K562 (cell line): ENCODE measurements around the gene ATP9A. TPM values are rescaled to one million over a fixed set of nuclear protein-coding genes. Genes with fewer than 3 reads are reported as not detected.

Experiments
- ATAC-seq: fragments of 200-7000 bp; cut with Tn5 transposase; 3 replicates; pipeline ENCODE4 v1.9.1; 2020; ENCODE audit warnings: moderate library complexity
- BruUV-seq: library from RNA; stranded (reverse); fragments of 400-500 nt; replicated peaks from 2 replicates; lab custom pipeline; 2021; lab: Mats Ljungman, UMichigan
- CTCF ChIA-PET: fragments of 300-600 bp; formaldehyde crosslinking; extraction: SDS; loops from one replicate; lab custom pipeline; 2021; ENCODE audit warnings: low intra/inter-chr PET ratio; lab: Yijun Ruan, JAX
- POLR2A ChIA-PET: fragments of 300-600, 350-650 bp; sonication (Branson Sonifier 250); formaldehyde crosslinking; extraction: SDS; loops from one replicate; lab custom pipeline; 2021; ENCODE audit warnings: antibody characterized with exemption, inconsistent platforms; lab: Yijun Ruan, JAX
- DNase-seq, 4 experiments: peaks; one replicate each; pipeline versions ENCODE4 v3.0.0 to v3.0.0-alpha.2; 2011 to 2018; ENCODE audit warnings: low spot score in 3 of 4, mixed read lengths in 3 of 4; ENCODE audit errors: extremely low read depth in 1 of 4
- FAIRE-seq: peaks from 2 replicates; lab custom pipeline; 2011; peaks lifted over from hg19 to GRCh38; lab: Jason Lieb, UNC
- H2AFZ ChIP-seq: 2 replicates; pipeline ENCODE4 v1.6.0; 2011; ENCODE audit warnings: low read depth, low read length, control low read depth, inconsistent platforms
- H3K27ac ChIP-seq: fragments of 200-600 bp; 3 replicates; pipeline ENCODE4 v1.8.0; 2011; ENCODE audit warnings: low read depth, mild to moderate bottlenecking, control low read depth, inconsistent platforms, low read length, moderate library complexity, mixed read lengths; ENCODE audit errors: extremely low read depth
- H3K27me3 ChIP-seq, 2 experiments: fragments of 300-600 bp in 1 of 2; 2 replicates in 1 of 2; 3 replicates in 1 of 2; pipeline versions ENCODE4 v1.6.0 to v1.8.0; 2011; ENCODE audit warnings: inconsistent platforms in 2 of 2, low read length in 2 of 2, mild to moderate bottlenecking in 1 of 2, mixed read lengths in 1 of 2, moderate library complexity in 1 of 2; ENCODE audit not compliant: control insufficient read depth in 2 of 2, insufficient read depth in 2 of 2
- H3K36me3 ChIP-seq: fragments of 300-600 bp; 3 replicates; pipeline ENCODE4 v1.8.0; 2011; ENCODE audit warnings: mild to moderate bottlenecking, low read length, inconsistent platforms; ENCODE audit not compliant: control insufficient read depth, insufficient read depth
- H3K4me1 ChIP-seq, 2 experiments: fragments of 200-600 bp in 1 of 2; replicated peaks in 1 of 2; 2 replicates in 1 of 2; 3 replicates in 1 of 2; pipeline versions ENCODE4 v1.5.1 to v1.8.0; 2011; ENCODE audit warnings: inconsistent platforms in 2 of 2, low read length in 2 of 2, mild to moderate bottlenecking in 1 of 2, mixed read lengths in 1 of 2, moderate library complexity in 1 of 2; ENCODE audit not compliant: control insufficient read depth in 2 of 2, insufficient read depth in 2 of 2
- H3K4me2 ChIP-seq: 2 replicates; pipeline ENCODE4 v1.6.1; 2011; ENCODE audit warnings: low read length, control low read depth, inconsistent platforms, mixed read lengths; ENCODE audit not compliant: insufficient read depth
- H3K4me3 ChIP-seq: fragments of 200-600 bp; sonication (generic), shearing (Covaris generic); 2 replicates; pipeline ENCODE4 v1.5.1; 2016; ENCODE audit warnings: control low read depth, inconsistent platforms
- H3K79me2 ChIP-seq: fragments of 200-600 bp; 3 replicates; pipeline ENCODE4 v1.8.0; 2011; ENCODE audit warnings: low read length, inconsistent platforms; ENCODE audit not compliant: control insufficient read depth, insufficient read depth
- H3K9ac ChIP-seq, 2 experiments: 2 replicates each; pipeline versions ENCODE4 v1.6.0 to v1.6.1; 2011; ENCODE audit warnings: low read depth in 2 of 2, low read length in 2 of 2, control low read depth in 1 of 2, inconsistent platforms in 1 of 2, mild to moderate bottlenecking in 1 of 2, mixed read lengths in 1 of 2; ENCODE audit not compliant: insufficient read depth in 1 of 2
- H3K9me1 ChIP-seq: one replicate; pipeline ENCODE4 v1.6.0; 2011; ENCODE audit warnings: inconsistent platforms, mild to moderate bottlenecking, low read length, moderate library complexity; ENCODE audit not compliant: control insufficient read depth, insufficient read depth
- H3K9me3 ChIP-seq: replicated peaks from 2 replicates; pipeline ENCODE4 v1.5.1; 2011; ENCODE audit warnings: low read depth, low read length, inconsistent platforms; ENCODE audit not compliant: control insufficient read depth, insufficient read depth
- H4K20me1 ChIP-seq: replicated peaks from 2 replicates; pipeline ENCODE4 v1.6.1; 2011; ENCODE audit warnings: low read length, inconsistent platforms, mixed read lengths; ENCODE audit not compliant: control insufficient read depth, insufficient read depth
- ARHGAP35 ChIP-seq: fragments of 450-650 bp; IDR thresholded peaks from 2 replicates; pipeline ENCODE4 v1.6.1; 2018; ENCODE audit not compliant: partially characterized antibody
- BCOR ChIP-seq: fragments of 450-650 bp; IDR thresholded peaks from 2 replicates; pipeline ENCODE4 v1.6.1; 2016
- CBX1 ChIP-seq: sonication (generic); IDR thresholded peaks from 2 replicates; pipeline ENCODE4 v1.6.1; 2016; ENCODE audit warnings: antibody characterized with exemption, low read depth, mild to moderate bottlenecking
- CHD4 ChIP-seq: fragments of 200-600 bp; sonication (generic); IDR thresholded peaks from 3 replicates; pipeline ENCODE4 v1.6.1; 2012; ENCODE audit warnings: low read depth, mild to moderate bottlenecking, mixed read lengths, low read length, inconsistent platforms; ENCODE audit not compliant: insufficient read depth, insufficient replicate concordance, poor library complexity, severe bottlenecking
- CREB1 ChIP-seq, 2 experiments: sonication (generic) in 1 of 2; formaldehyde crosslinking in 1 of 2; IDR thresholded peaks; 2 replicates each; pipeline versions ENCODE4 v1.6.1 to v1.8.0; 2012 to 2022; ENCODE audit warnings: inconsistent platforms in 1 of 2, mild to moderate bottlenecking in 1 of 2, missing genetic modification reagents in 1 of 2, moderate library complexity in 1 of 2
- HDAC1 ChIP-seq, 2 experiments: fragments of 450-650 bp; IDR thresholded peaks; 2 replicates each; pipeline ENCODE4 v1.6.1; 2016 to 2017; ENCODE audit warnings: inconsistent platforms in 1 of 2, mild to moderate bottlenecking in 1 of 2, moderate library complexity in 1 of 2
- HDAC2 ChIP-seq: fragments of 450-650 bp; IDR thresholded peaks from 2 replicates; pipeline ENCODE4 v1.6.1; 2016; ENCODE audit warnings: mild to moderate bottlenecking
- KAT8 ChIP-seq: fragments of 450-650 bp; IDR thresholded peaks from 2 replicates; pipeline ENCODE4 v1.6.1; 2016; ENCODE audit warnings: low read depth, mild to moderate bottlenecking
- NFE2 ChIP-seq: IDR thresholded peaks from 2 replicates; pipeline ENCODE4 v1.6.1; 2014; ENCODE audit warnings: antibody characterized with exemption, low read depth
- PTBP1 ChIP-seq: fragments of 200-400 bp; formaldehyde crosslinking; IDR thresholded peaks from 2 replicates; pipeline ENCODE4 v1.6.1; 2017; ENCODE audit warnings: low read depth, low read length
- RBM25 ChIP-seq: fragments of 200-400 bp; formaldehyde crosslinking; IDR thresholded peaks from 2 replicates; pipeline ENCODE4 v1.6.1; 2018; ENCODE audit warnings: low read length, low read depth, moderate library complexity; ENCODE audit not compliant: severe bottlenecking
- RCOR1 ChIP-seq, 2 experiments: IDR thresholded peaks; 2 replicates each; pipeline ENCODE4 v1.6.1; 2012; ENCODE audit warnings: low read depth in 2 of 2, low read length in 2 of 2, borderline replicate concordance in 1 of 2, improper control_type of control experiment in 1 of 2
- SMARCA5 ChIP-seq: fragments of 450-650 bp; IDR thresholded peaks from 2 replicates; pipeline ENCODE4 v1.6.1; 2016
- TOE1 ChIP-seq, 2 experiments: fragments of 450-650 bp in 1 of 2; sonication (generic) in 1 of 2; formaldehyde crosslinking in 1 of 2; IDR thresholded peaks; 2 replicates each; pipeline versions ENCODE4 v1.7.1 to v1.8.0; 2016 to 2022; ENCODE audit warnings: borderline replicate concordance in 2 of 2, mild to moderate bottlenecking in 2 of 2, antibody characterized with exemption in 1 of 2, inconsistent platforms in 1 of 2, low read depth in 1 of 2, missing genetic modification reagents in 1 of 2, moderate library complexity in 1 of 2
- WGBS: fragments of 100-300 bp; shearing (Covaris generic); methylation state at CpG from one replicate; pipeline ENCODE4 v1.1.6; 2016; ENCODE audit warnings: low coverage, mixed read lengths; ENCODE audit not compliant: insufficient coverage; ENCODE audit errors: missing lambda C conversion rate; 5-methylcytosine and 5-hydroxymethylcytosine counted together
- in situ Hi-C: fragments of 300-500 bp; cut with MboI; formaldehyde crosslinking; loops from 4 replicates; pipeline ENCODE4 v1.15.0; 2018; ENCODE audit warnings: inconsistent platforms, mixed read lengths
- intact Hi-C: fragments of 100-400 bp; cut with micrococcal nuclease; formaldehyde crosslinking; loops from 2 replicates; pipeline ENCODE4 v1.14.2; 2022
- polyA plus RNA-seq, 8 experiments: library from polyadenylated mRNA; depleted of rRNA in 4 of 8; stranded (reverse) in 5 of 8; unstranded in 3 of 8; fragments of >200 nt; fragmentation: Nextera tagmentation in 2 of 8; fragmentation: Illumina TruSeq in 1 of 8; extraction: Ambion mirVana in 2 of 8; extraction: Trizol in 1 of 8; gene quantifications; 2 replicates each; pipeline versions ENCODE4 v1.2.1 to v1.2.3, GENCODE V29; 2011 to 2014; ENCODE audit warnings: inconsistent platforms in 1 of 8, missing spikeins in 1 of 8
- total RNA-seq, 7 experiments: library from RNA; depleted of rRNA in 6 of 7; stranded (reverse); fragments of >200 nt in 6 of 7; fragmentation: Illumina TruSeq in 2 of 7; extraction: Trizol in 2 of 7; gene quantifications; 2 replicates each; pipeline versions ENCODE4 v1.2.1 to v1.2.3, GENCODE V29; 2011 to 2021; ENCODE audit warnings: low replicate concordance in 1 of 7
- TF ChIP-seq, protein P1 (sequence below): fragments of 450-650 bp; conservative IDR thresholded peaks from 2 replicates; pipeline ENCODE4 v1.6.1; 2016; ENCODE audit warnings: missing genetic modification characterization, low read depth, mild to moderate bottlenecking, missing compliant biosample characterization, moderate library complexity
- TF ChIP-seq, protein P2 (sequence below): sonication (generic); formaldehyde crosslinking; IDR thresholded peaks from 2 replicates; pipeline ENCODE4 v1.8.0; 2022; ENCODE audit warnings: mild to moderate bottlenecking, low read depth, missing genetic modification reagents
- TF ChIP-seq, protein P3 (sequence below): fragments of 250-450 bp; sonication (Bioruptor Pico); IDR thresholded peaks from 2 replicates; pipeline ENCODE4 v1.8.0; 2021; ENCODE audit warnings: mild to moderate bottlenecking, moderate library complexity

Gene ATP9A
- total and polyA plus RNA-seq, 9 of the 15 experiments (the other 6 are each of a cell fraction or from before 2014, with no cell fraction given) = 0.18 to 0.62 (median 0.29) TPM

DNA sequence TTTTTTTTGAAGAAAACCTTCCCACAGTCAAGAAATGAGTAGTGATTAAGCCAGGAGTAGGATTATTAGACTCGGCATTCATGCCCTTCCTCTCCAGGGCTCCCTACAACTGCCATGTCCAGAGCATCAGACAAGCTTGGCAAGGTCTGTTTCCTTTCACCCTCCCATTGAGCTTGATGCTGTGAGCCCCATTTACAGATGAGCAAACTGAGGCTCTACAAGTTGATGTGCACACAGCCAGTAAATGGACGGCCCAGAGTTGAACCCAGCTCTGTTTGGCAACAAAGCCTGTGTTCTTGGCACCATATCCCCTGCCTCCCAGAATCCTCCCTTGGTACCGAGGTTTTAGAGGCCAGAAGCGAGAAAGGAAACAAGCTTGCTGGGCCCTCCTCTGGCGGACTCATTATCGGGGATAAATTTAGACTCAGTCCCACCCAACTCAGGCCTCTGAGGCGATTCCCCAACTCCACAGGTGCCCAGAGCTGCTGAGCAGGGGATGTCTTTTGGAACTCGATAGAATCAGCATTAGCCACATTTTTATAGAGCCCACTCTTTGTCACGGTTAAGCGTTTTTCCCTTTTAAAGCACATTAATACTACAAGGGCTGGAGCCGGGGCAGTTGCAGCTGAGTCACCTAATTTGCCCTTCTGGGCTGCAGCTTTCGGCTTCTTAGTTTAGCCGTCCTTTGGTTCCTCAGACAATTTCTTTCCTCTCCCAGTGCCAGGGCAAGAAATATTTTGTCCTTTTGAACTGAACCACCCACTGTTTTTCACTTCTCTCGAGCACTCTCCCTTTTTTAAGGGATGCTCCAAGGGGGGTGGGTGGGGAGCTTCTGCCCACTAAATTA, 202.7 kb downstream of the ATP9A start:
- intact Hi-C loops = no loop called here
- Histone ChIP-seq H2AFZ (no peak overlapping the region; the same call in 1 of the 2 replicates), H3K36me3 (no peaks in the 10 kb centered on the region), H3K79me2 (no peaks in the 10 kb centered on the region), H3K27ac (no peak overlapping the region), H3K4me2 (no peak overlapping the region), H3K27me3 (peaks cover 16 to 20% of the 10 kb centered on the region in 2 experiments; a peak in 4 of 5 replicates), H3K4me1 (peaks cover 31 to 32% of the 10 kb centered on the region in 2 experiments), H3K4me3 (no peak overlapping the region), H3K9me3 (no peaks in the 10 kb centered on the region; the same call in 1 of the 2 replicates), H3K9me1 (no peaks in the 10 kb centered on the region), H3K9ac (no peak overlapping the region), H4K20me1 (peaks cover 6% of the 10 kb centered on the region)
- 15% methylated on average over 13 of the region's 14 CpGs for WGBS
- BruUV-seq = no TSS peak
- CTCF ChIA-PET = interaction anchor here (0.6 kb wide), 1 partner anchor 616 kb away, joined by 3 read pairs; no protein-coding TSS in a partner anchor
- POLR2A ChIA-PET = interaction anchor here (0.6 kb wide), 1 partner anchor 167 kb away, joined by 3 read pairs; no protein-coding TSS in a partner anchor
- FAIRE-seq (no peak), ATAC-seq (no peak), DNase-seq (no peak)
- in situ Hi-C loops = no loop called here
- TF ChIP-seq CBX1 (0 out of 2 replicates have a peak, but pooled peaks have one; percentile 43), ARHGAP35 (no peak), HDAC1 (IDR thresholded peaks at IDR 0.05) (peak in 1 of 2 experiments; percentile 39; a peak in 1 of 4 replicates), HDAC2 (peak; percentile 56; the same call in 1 of the 2 replicates), CHD4 (peak; percentile 73), SMARCA5 (peak; percentile 65; the same call in 1 of the 2 replicates), PTBP1 (0 out of 2 replicates have a peak, but pooled peaks have one; percentile 42), TOE1 (IDR thresholded peaks at IDR 0.05; ENCODE audit: borderline replicate concordance) (no peak), TOE1 (CRISPR knock-in tag; IDR thresholded peaks at IDR 0.05; ENCODE audit: borderline replicate concordance, low read depth) (no peak), BCOR (peak; percentile 96), RBM25 (peak; percentile 95), RCOR1 (IDR thresholded peaks at IDR 0.05; ENCODE audit: borderline replicate concordance in 1 of 2, low read depth in 2 of 2, low read length in 2 of 2) (peak in 1 of 2 experiments; percentile 67; a peak in 2 of 4 replicates), CREB1 (IDR thresholded peaks at IDR 0.05) (no peak), CREB1 (CRISPR knock-in tag; IDR thresholded peaks at IDR 0.05) (no peak), KAT8 (no peak), NFE2 (0 out of 2 replicates have a peak, but pooled peaks have one; percentile 13)
- TF ChIP-seq, protein P1, sequence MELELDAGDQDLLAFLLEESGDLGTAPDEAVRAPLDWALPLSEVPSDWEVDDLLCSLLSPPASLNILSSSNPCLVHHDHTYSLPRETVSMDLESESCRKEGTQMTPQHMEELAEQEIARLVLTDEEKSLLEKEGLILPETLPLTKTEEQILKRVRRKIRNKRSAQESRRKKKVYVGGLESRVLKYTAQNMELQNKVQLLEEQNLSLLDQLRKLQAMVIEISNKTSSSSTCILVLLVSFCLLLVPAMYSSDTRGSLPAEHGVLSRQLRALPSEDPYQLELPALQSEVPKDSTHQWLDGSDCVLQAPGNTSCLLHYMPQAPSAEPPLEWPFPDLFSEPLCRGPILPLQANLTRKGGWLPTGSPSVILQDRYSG (tag) = no peak
- TF ChIP-seq, protein P2, sequence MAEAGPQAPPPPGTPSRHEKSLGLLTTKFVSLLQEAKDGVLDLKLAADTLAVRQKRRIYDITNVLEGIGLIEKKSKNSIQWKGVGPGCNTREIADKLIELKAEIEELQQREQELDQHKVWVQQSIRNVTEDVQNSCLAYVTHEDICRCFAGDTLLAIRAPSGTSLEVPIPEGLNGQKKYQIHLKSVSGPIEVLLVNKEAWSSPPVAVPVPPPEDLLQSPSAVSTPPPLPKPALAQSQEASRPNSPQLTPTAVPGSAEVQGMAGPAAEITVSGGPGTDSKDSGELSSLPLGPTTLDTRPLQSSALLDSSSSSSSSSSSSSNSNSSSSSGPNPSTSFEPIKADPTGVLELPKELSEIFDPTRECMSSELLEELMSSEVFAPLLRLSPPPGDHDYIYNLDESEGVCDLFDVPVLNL (CRISPR knock-in tag) = no peak
- TF ChIP-seq, protein P3, sequence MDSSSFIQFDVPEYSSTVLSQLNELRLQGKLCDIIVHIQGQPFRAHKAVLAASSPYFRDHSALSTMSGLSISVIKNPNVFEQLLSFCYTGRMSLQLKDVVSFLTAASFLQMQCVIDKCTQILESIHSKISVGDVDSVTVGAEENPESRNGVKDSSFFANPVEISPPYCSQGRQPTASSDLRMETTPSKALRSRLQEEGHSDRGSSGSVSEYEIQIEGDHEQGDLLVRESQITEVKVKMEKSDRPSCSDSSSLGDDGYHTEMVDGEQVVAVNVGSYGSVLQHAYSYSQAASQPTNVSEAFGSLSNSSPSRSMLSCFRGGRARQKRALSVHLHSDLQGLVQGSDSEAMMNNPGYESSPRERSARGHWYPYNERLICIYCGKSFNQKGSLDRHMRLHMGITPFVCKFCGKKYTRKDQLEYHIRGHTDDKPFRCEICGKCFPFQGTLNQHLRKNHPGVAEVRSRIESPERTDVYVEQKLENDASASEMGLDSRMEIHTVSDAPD (CRISPR knock-in tag) = no peak
